Tibial nerve (tissue), 4 donors: Measurements from ENCODE around the gene SCTR. TPM values are rescaled to one million over a fixed set of nuclear protein-coding genes. Genes with fewer than 3 reads are reported as not detected.
A peak's percentile ranks its signal among the peaks of the same experiment; 100 is the strongest.

ENCODE experiments used
- DNase-seq, 2 donors: peaks; one replicate each; pipeline ENCODE4 v3.0.0-alpha.2; 2019; ENCODE audit warnings: low spot score in 2 of 2
- H3K27ac ChIP-seq, 4 donors: fragments of 200-600 bp; sonication (generic) in 3 of 4; one replicate each; pipeline ENCODE4 v1.5.1; 2017 to 2019; ENCODE audit warnings: mild to moderate bottlenecking in 1 of 4
- H3K27me3 ChIP-seq, 2 donors: fragments of 200-600 bp; sonication (generic) in 1 of 2; one replicate each; pipeline versions ENCODE4 v1.5.1 to v1.6.0; 2017 to 2019
- H3K36me3 ChIP-seq, 3 donors: fragments of 200-600 bp; sonication (generic); one replicate each; pipeline ENCODE4 v1.5.1; 2018 to 2019
- H3K4me1 ChIP-seq, 4 donors: fragments of 200-600 bp; sonication (generic) in 3 of 4; one replicate each; pipeline ENCODE4 v1.5.1; 2017 to 2019
- H3K4me3 ChIP-seq, 4 donors: fragments of 200-600 bp; sonication (generic) in 3 of 4; one replicate each; pipeline ENCODE4 v1.5.1; 2017 to 2019; ENCODE audit warnings: mild to moderate bottlenecking in 1 of 4, moderate library complexity in 1 of 4
- H3K9me3 ChIP-seq, 4 donors: fragments of 200-600 bp; sonication (generic) in 3 of 4; one replicate each; pipeline ENCODE4 v1.5.1; 2017 to 2019
- CTCF ChIP-seq, 5 experiments: fragments of 200-600 bp in 3 of 5; fragments of 450-650 bp in 2 of 5; sonication (generic) in 3 of 5; IDR thresholded peaks; one replicate each; pipeline ENCODE4 v1.5.1; 2016 to 2019; ENCODE audit warnings: antibody characterized with exemption in 5 of 5, mild to moderate bottlenecking in 3 of 5, moderate library complexity in 2 of 5
- EP300 ChIP-seq, 2 donors: sonication (generic); formaldehyde crosslinking; IDR thresholded peaks; one replicate each; pipeline ENCODE4 v1.6.1; 2017; ENCODE audit warnings: antibody characterized with exemption in 2 of 2, mild to moderate bottlenecking in 1 of 2
- POLR2A ChIP-seq, 2 donors: fragments of 450-650 bp; IDR thresholded peaks; one replicate each; pipeline ENCODE4 v1.6.1; 2017; ENCODE audit warnings: antibody characterized with exemption in 2 of 2, mild to moderate bottlenecking in 2 of 2, moderate library complexity in 2 of 2
- WGBS, 2 donors: methylation state at CpG; one replicate each; pipeline ENCODE4 v1.1.5; 2018; 5-methylcytosine and 5-hydroxymethylcytosine counted together
- total RNA-seq, 4 donors: library from RNA; depleted of rRNA; stranded (reverse); fragments of >200 nt; gene quantifications; one replicate each; pipeline ENCODE4 v1.1.0, GENCODE V29; 2016

SCTR gene
- total RNA-seq, 4 donors from 2014 or later = not detected

GRCh38 chr2:119520696-119521432, 3.4 kb downstream of the SCTR start:
- DNase-seq = no peak
- TF ChIP-seq EP300 (IDR thresholded peaks at IDR 0.05) = no peak
- TF ChIP-seq CTCF (IDR thresholded peaks at IDR 0.05) = no peak
- TF ChIP-seq POLR2A (IDR thresholded peaks at IDR 0.05) = no peak
- Histone ChIP-seq H3K36me3 (no peaks in the 10 kb centered on the region), H3K4me1 (peaks cover 0 to 10% (median 0%) of the 10 kb centered on the region in 4 donors), H3K27me3 (peaks cover 0 to 36% of the 10 kb centered on the region in 2 donors), H3K27ac (no peak overlapping the region), H3K9me3 (peaks cover 0 to 6% (median 0%) of the 10 kb centered on the region in 4 donors), H3K4me3 (no peak overlapping the region)
- 81 to 91% methylated on average over 3 of the region's 3 CpGs for WGBS, 2 donors

GRCh38 chr2:119519057-119519408, 5.2 kb downstream of the SCTR start:
- Histone ChIP-seq H3K4me1 (peaks cover 0 to 7% (median 0%) of the 10 kb centered on the region in 4 donors), H3K4me3 (no peak overlapping the region), H3K27me3 (peaks cover 0 to 22% of the 10 kb centered on the region in 2 donors), H3K27ac (no peak overlapping the region), H3K9me3 (peaks cover 0 to 6% (median 0%) of the 10 kb centered on the region in 4 donors), H3K36me3 (no peaks in the 10 kb centered on the region)
- TF ChIP-seq EP300 (IDR thresholded peaks at IDR 0.05) (no peak), CTCF (IDR thresholded peaks at IDR 0.05) (no peak), POLR2A (IDR thresholded peaks at IDR 0.05) (no peak)
- no peak for DNase-seq
- WGBS, 2 donors = 85 to 88% methylated on average over 10 of the region's 10 CpGs

GRCh38 chr2:119518401-119519056, 5.8 kb downstream of the SCTR start:
- no peak for DNase-seq
- H3K27ac ChIP-seq = no peak overlapping the region
- H3K9me3 ChIP-seq = peaks cover 0 to 6% (median 0%) of the 10 kb centered on the region in 4 donors
- no peak for TF ChIP-seq POLR2A (IDR thresholded peaks at IDR 0.05)
- TF ChIP-seq CTCF (IDR thresholded peaks at IDR 0.05) = no peak
- TF ChIP-seq EP300 (IDR thresholded peaks at IDR 0.05) = no peak
- H3K4me3 ChIP-seq = no peak overlapping the region
- 87% methylated on average over 10 of the region's 10 CpGs for WGBS, 2 donors
- no peaks in the 10 kb centered on the region for H3K36me3 ChIP-seq
- peaks cover 0 to 17% of the 10 kb centered on the region in 2 donors for H3K27me3 ChIP-seq
- peaks cover 0 to 2% (median 0%) of the 10 kb centered on the region in 4 donors for H3K4me1 ChIP-seq

- Histone ChIP-seq H3K4me3 (no peak overlapping the region), H3K9me3 (peaks cover 0 to 6% (median 0%) of the 10 kb centered on the region in 4 donors), H3K4me1 (no peaks in the 10 kb centered on the region), H3K27me3 (peaks cover 0 to 6% of the 10 kb centered on the region in 2 donors), H3K36me3 (no peaks in the 10 kb centered on the region), H3K27ac (no peak overlapping the region)
- WGBS, 2 donors = 25 to 29% methylated on average over 7 of the region's 7 CpGs
- TF ChIP-seq EP300 (IDR thresholded peaks at IDR 0.05) = no peak
- peak in 1 of 5 experiments; percentile 19 for TF ChIP-seq CTCF (IDR thresholded peaks at IDR 0.05)
- peak in 1 of 2 donors; percentile 20 for DNase-seq
Measured at GRCh38 chr2:119517433-119517832, 6.8 kb downstream of the SCTR start.

GRCh38 chr2:119516121-119516520, 8.2 kb downstream of the SCTR start:
- Histone ChIP-seq H3K4me1 (no peaks in the 10 kb centered on the region), H3K27ac (no peak overlapping the region), H3K9me3 (peaks cover 0 to 6% (median 0%) of the 10 kb centered on the region in 4 donors), H3K36me3 (no peaks in the 10 kb centered on the region), H3K4me3 (no peak overlapping the region), H3K27me3 (no peaks in the 10 kb centered on the region)
- TF ChIP-seq CTCF (IDR thresholded peaks at IDR 0.05) = no peak
- TF ChIP-seq EP300 (IDR thresholded peaks at IDR 0.05) = no peak
- no peak for TF ChIP-seq POLR2A (IDR thresholded peaks at IDR 0.05)
- DNase-seq = no peak
- 82% methylated on average over 2 of the region's 2 CpGs for WGBS, 2 donors
